Occipital lobe (tissue), 2 donors: ENCODE results near the gene SLC25A25. TPM values are rescaled to one million over a fixed set of nuclear protein-coding genes. Genes with fewer than 3 reads are reported as not detected.

Experiments used
- DNase-seq: peaks from one replicate; lab custom pipeline; 2025; lab: John Stamatoyannopoulos, UW
- total RNA-seq: library from RNA; depleted of rRNA; stranded (reverse); fragments of >200 nt; gene quantifications from one replicate; pipeline ENCODE4 v1.2.3, GENCODE V29; 2014

The SLC25A25 gene
- total RNA-seq, 1 donor from 2014 or later = 36.0 TPM

DNA sequence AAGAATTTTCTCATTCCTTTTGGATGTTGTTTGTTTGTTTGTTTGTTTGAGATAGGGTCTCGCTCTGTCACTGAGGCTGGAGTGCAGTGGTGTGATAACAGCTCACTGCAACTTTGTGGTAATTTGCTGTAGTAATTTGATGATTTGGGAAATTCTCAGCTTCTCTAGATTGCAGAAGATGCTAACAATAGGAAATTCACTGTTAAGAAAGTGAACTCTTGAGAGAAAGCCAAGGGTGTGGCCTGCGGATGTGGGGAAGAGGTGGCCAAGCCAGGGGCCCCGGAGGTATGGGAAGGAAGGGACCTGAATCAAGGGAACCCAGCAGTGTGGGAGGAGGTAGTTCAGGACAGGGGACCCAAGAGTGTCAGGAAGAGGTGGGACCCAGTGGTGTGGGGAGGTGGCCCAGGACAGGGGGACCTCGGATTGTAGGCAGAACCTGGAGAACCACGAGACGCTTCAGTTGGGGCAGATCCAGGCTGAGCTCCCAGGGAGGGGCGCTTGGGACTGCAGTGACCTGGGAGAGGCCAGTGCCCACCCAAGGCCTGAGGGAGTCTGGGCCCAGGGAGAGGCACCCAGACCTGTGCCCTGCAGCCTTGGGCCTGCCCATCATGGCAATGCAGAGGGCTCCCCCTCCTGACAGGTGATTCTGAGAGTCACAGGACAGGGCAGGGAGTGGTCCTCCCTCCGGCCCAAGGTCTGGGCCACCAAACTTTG, 75.7 kb downstream of the SLC25A25 start:
- no peak for DNase-seq

DNA sequence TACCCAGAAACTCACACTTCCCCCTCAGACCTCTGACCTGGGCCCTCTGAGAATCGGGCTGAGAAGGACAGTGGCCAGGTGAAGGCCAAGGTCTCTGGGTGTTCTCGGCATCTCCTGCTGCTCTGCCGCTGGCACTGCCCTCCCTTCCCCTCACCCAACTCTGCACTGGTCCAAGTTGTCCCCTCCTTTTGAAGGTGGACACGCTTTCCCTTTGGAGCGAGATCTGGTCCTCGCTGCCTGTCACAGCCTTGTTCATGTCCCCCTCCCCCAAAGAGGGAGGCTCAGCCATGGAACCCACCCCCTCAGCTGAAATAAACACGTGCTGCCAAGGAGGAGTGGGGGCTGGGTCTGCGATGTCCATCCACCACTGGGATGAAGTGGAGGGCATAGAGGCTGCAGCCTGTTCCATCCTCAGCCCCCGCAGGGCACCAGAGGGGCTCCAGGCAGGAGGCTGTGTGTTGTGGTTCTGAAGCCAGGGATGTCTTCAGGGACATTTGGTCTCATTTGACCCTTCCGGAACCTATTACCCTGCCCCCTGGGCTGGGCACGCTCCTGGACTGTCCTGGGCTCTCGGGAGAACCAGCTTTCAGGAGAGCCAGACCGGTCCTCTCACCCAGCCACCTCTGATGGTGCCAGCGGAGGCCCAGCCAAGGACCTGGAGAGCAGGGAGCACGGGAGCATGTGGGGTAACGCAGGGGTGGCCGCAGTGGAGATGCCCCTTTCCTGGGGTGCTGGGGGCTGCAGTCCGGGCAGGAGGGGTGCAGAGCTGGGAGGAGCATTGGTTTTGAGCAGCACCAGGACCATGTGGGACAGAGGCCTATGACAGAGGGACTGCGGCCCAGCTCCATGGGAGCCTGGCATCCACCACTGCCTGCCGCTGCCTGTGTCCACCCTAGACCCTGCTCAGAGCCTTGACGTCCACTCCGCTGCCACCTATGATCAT, 76.5 kb downstream of the SLC25A25 start:
- no peak for DNase-seq

DNA sequence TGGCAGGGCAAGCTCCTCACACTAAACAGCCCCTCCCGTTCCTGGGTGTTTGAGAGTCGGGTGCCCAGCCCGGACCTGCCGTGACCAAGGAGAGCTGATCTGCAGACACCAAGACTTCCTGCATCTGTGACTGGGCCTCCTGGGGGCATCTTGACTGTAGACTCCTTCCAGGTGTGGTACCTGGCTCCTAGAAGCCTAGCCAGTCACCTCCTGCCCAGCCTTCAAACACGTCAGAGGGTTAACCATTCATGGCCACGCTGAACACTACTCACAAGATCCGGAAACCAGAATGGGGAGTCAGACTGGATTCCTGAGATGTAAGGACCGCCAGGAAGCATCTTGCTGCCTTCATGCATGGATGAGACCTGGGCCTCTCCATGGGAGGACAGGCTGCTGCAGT, 77.5 kb downstream of the SLC25A25 start:
- DNase-seq = no peak

DNA sequence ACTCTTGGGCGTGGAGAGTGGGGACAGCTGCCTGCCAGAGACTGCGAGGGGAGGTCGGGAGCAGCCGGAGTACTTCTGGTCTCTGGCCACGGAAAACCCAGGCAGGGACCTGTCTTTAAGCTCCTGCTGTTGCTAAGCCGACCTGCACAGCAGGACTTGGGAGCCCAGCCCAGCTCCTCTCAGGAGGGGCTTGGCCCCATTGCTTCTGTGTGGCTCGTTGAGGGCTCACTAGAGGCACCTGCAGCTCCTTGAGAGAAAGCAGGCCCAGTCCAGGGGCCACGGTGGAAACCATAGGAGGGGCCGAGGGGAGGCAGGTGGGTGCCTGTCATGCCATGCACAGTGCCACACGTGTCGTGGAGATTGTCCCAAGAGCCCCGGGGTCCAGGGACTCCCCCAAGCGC, 77.9 kb downstream of the SLC25A25 start:
- no peak for DNase-seq

DNA sequence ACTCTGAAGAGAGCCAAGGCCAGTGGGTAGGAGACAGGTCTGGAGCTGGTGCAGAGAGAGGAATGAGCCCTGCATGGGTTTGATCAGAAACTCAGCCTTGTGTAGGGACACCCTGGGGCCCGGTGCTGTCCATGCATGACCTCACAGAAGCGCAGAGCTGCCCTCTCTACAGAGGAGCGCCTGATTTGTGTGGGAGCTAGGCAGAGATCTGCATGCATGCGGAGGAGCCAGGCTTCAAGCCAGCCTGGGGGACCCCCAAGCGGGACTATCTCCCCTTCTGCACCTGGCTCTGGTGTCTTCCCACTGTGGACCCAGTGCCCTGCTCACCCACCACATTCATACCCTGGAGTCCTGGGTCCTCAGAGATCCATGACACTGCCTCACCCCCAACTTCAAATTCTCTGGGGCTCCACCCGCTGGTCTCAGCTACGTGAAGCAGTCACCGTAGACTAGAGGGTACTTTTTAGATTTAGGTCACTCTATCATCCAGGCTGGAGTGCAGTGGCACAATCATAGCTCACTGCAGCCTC, 78.6 kb downstream of the SLC25A25 start:
- DNase-seq = no peak

DNA sequence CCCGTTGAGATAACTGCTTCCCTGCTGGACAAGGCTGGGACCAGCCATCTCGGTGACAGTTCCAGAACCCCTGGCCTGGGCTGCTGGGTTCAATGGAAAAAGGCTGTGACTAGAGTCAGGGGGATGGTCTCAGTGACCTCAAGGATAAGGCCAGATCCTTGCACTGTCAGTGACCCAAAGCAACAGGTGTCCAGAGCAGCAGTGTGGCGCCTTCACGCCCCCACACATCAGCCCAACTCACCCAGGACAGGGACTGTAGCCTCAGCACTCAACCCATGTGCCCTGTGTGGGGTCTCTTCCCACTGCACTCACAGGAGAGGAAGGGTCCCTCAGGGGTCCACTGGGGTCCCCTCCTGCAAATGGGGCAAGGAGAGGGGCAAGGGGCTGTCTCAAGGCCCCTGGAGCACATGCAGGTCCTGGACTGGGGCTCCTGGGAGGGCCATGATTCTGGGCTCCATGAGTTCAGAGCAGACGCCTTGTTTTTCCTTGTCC, 80.5 kb downstream of the SLC25A25 start:
- DNase-seq = no peak

DNA sequence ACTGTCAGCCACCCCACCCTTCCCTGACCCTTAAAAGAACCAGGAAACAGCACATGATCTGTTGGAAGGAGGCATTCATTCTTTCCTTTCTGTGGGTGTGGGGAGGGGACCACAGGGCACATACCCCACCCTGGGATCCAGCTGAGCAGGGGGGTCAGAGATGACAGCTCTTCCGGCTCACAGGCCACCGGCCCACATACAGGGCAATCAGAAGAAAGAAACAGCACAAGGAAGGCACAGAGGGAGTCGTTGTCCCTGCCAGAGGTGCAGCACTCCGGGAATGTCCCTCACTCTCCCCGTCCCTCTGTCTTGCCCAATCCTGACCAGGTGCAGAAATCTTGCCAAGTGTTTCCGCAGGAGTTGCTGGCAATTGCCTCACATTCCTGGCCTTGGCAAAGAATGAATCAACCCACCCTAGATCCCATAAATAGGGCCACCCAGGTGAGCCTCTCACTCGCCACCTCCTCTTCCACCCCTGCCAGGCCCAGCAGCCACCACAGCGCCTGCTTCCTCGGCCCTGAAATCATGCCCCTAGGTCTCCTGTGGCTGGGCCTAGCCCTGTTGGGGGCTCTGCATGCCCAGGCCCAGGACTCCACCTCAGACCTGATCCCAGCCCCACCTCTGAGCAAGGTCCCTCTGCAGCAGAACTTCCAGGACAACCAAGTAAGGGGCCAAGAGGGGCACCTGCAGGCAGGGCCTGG, 81.1 kb downstream of the SLC25A25 start, which contains the start of gene LCN2:
TSS of gene LCN2 (plus strand) at position 453 of the 701 bp plus-strand sequence. CDS start at position 526, 73 bp downstream.
- no peak for DNase-seq

DNA sequence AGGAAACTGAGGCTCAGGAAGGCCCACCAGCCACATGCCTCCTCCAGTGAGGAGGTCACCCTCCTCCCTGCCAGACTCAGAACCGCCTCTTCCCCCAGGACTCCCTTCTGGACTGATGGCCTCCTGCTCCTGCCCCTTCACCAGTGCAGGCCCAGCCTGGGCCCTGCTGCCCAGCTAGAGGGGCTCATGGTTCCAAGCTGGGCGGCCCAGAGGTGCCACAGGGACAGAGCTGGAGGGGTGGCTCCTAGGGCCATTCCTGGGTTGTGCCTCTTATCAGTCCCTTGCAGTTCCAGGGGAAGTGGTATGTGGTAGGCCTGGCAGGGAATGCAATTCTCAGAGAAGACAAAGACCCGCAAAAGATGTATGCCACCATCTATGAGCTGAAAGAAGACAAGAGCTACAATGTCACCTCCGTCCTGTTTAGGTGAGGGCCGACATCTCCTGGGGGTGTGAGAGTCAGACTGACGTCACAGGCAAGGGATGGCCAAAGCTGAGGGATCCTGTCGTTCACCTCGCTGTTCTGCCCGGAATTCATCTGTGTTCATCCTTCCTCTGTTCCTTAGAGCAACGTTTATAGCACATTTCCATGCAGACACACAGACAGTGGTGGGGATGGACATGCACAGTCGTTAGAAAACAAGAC, 82.0 kb downstream of the SLC25A25 start:
- DNase-seq = no peak

DNA sequence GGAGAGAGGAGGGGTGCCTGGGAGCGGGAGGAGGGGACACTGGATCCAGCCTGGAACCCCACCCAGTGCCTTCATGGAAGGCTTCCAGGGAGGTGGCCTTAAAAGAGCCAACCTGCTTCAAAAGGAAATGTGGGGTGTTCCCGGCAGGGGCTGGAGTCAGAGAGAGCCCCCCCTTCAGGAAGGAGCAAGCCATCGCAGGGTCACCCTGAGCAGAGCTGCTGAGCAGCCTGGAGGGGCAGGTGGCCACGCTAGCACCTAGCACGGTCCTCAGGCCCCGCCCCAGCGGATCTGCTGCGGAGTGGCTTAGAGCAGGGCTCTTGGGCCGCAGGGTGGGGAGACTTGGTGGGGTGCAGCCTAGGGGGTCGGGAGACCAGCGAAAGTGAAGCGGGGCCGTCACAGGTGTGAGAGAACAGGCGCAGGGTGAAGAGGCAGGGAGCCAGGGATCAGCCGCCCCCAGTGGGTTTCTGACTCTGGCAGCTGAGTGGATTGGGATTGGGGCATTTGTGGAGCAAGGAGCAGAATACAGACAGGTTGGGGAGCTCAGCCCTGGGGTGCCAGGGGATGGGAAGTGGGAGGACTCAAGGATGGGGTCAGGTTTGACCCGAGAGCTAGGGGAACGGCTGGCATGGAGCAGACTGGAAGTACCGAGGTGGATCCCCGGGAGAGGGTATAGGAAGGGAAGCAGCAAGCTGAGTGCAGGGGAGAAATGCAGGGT, 82.7 kb downstream of the SLC25A25 start:
- DNase-seq = no peak

DNA sequence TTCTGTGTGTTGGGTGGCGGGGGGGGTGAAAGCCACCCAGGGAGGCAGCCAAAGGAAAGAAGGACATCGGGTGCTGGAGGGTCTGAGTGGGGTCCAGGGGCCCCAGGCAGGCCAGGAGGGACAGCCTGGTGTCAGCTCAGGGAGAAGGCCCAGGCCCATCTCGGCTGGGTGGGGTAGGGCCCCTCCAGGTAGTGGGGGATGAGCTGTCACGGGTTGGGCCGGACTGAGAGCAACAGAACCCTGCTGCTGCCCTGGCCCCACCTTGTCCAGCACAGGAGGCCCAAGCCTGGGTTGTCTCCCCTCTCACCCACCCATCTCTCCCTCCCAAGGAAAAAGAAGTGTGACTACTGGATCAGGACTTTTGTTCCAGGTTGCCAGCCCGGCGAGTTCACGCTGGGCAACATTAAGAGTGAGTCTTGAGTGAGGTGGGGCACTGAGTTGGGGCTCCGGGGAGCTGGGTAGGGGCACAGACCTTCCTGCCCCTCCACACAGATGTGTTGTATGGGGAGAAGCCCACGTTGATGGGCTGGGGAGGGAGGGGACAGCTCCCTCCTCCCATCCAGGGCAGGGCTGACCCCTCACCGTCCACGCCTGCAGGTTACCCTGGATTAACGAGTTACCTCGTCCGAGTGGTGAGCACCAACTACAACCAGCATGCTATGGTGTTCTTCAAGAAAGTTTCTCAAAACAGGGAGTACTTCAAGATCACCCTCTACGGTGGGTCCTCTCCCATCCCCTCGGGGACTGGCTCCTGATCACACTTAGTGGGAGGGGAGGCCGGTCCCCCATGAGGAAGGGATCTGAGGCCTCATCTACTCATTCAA, 83.5 kb downstream of the SLC25A25 start:
- DNase-seq = no peak

DNA sequence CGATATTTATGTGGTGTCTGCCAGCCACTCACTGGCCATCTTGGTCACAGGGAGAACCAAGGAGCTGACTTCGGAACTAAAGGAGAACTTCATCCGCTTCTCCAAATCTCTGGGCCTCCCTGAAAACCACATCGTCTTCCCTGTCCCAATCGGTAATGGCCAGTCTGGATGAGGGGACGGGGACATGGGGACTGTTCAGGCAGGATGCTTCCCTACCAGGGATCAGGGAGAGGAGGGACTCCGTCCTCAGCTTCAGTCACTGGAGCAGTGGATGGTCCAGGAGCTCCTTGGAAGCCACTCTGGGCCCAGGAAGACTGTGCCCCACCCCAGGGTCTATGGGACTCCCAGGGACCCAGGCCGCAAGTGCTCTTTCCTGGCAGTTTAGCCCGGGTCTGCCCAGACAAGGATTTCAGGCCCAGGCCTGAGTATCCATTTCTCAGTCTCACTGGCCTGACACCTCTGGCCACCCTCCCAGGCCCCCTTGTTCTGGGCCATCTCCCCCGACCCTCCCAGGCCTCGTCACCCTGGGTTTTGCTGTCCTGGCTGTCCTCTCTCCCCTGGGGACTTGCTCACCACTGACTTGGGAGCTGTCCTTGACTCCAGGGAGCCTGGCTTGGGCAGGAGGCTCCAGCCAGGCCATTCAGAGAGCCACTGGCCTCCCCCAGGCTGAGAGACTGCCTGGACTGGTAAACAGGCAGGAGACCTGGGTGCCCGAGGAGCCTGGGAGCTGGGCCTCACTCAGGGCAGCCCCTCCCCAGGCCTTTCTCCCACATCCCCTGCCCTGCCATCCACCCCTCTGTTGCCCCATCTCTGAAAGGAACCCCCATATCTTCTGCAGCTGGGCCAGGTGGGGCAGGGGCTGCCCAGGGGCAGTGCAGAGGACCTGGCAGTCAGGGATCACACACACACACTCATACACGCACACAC, 84.4 kb downstream of the SLC25A25 start:
- DNase-seq = no peak

DNA sequence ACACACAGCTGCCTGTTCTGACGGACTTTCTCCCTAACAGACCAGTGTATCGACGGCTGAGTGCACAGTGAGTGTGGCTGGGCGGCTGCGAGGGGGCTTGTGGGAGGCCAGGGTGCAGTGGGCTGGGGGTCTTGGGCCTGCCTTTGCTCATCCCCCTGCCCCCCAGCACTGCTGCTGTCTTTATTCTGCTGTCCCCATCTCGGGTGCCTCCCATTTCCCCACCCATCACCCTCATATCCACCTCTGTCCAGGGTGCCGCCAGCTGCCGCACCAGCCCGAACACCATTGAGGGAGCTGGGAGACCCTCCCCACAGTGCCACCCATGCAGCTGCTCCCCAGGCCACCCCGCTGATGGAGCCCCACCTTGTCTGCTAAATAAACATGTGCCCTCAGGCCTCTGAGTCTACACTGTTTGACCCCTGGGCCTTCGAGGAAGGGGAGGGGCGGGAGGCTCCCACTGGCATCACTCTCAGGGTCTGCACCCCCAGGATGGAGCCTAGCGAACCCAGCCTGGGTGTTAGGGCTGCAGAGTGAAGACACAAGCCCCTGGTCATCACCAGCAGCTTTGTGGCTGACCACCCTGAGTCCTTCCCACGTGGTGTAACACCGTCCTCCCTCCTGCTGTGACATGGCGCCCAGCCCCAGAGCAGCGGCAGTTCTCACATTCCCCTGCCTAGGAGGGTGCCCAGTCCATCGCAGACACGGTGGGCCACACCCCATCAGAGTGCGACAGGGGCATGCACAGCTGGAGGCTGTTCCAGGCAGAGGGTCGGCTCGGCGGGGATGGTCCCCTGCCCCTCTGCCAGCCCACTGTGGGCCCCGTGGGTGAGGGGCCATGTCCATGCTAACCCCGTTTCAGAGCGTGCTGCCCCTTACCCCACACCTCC, 85.3 kb downstream of the SLC25A25 start:
- no peak for DNase-seq

DNA sequence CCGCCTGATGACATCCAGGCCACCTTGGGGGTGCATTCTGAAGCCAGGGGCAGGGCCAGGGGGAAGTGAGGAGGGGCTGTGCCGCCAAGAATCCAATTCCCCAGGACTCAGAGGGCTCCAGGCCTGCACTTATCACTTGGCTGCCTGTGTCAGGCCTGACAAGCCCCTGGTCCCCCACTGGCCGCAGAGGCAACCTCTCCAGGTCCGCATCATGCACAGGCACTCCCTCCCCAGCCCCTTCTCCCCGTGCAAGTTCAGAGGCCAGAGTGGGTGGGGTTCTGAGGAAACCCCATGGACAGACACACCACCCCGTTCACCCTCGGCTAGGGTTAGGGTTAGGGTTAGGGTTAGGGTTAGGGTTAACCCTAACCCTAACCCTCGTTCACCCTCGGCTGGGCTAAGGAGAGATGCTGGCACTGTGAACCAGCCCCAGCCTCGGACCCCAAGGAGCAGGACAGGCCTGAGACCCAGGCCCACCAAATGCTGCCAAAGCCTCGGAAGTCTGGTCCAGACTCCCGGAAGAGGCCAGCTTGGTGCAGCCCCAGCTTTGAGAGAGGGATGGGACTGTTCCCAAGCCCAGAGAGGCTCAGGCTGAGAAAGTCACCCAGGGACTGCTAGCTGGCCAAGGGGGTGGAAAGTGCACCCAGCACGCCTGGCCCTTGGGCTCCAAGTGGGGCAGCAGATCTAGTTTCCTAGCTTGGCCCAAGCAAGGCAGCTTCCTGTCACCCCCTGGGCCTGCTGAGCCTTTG, 86.1 kb downstream of the SLC25A25 start:
- no peak for DNase-seq

DNA sequence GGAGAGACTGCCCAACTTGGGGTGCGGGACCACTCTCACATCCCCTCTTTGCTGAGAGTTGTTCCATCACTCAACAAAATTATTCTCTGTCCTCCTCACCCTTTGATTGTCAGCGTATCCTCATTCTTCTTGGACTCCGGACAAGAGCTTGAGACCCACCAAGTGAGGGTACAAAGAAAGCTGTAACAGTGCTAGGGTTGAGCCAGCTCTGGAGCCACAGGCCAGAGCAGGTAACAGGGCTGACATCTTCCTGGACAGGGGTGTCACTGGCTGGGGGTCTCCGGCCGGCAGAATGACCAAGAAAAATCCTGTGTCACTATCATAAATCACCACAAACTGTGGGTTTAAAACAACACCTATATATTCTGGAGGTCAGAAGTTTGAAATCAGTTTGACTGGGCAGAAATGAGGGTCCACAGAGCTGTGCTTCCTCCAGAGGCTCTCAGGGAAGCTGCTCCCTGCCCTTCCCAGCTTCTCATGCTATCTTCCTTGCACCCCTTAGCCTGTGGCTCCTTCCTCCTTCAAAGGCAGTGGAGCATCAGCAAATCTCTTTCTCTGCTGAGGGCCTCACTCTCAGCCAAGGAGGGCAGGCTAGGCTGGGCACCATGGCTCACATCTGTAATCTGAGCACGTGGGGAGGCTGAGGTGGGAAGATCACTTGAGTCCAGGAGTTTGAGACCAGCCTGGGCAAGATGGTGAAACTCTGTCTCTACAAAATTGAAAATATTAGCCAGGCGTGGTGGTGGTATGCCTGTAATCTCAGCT, 87.9 kb downstream of the SLC25A25 start:
- DNase-seq = no peak
